ENCODE data around the gene PLD1.

PLD1 gene

GRCh38 chr3:171832989-171833388 lies 22.7 kb upstream of the PLD1 start:
- H3K27me3 ChIP-seq (ENCODE audit: insufficient read depth, low read length), result no peaks in the 10 kb centered on the region
- H4K91ac ChIP-seq (ENCODE audit: low read depth, low read length), result no peak overlapping the region
- no peak overlapping the region for H3K4me3 ChIP-seq (ENCODE audit: low read depth, low read length)
- H2BK12ac ChIP-seq (ENCODE audit: low read length), result no peak overlapping the region
- H3K79me2 ChIP-seq (ENCODE audit: control insufficient read depth, insufficient read depth, low read length, poor library complexity), result no peaks in the 10 kb centered on the region
- no peak overlapping the region for H3K9ac ChIP-seq (ENCODE audit: low read length)
- no peaks in the 10 kb centered on the region for H3K9me3 ChIP-seq (ENCODE audit: insufficient read depth, low read depth, low read length)
- no peak overlapping the region for H3K4ac ChIP-seq (ENCODE audit: low read depth, low read length)
- no peaks in the 10 kb centered on the region for H3K36me3 ChIP-seq (ENCODE audit: control insufficient read depth in 1 of 2, insufficient read depth in 2 of 2, low read length in 2 of 2)
- DNase-seq, result no peak
- H2BK120ac ChIP-seq (ENCODE audit: insufficient read depth, low read length, poor library complexity), result no peak overlapping the region
- H4K8ac ChIP-seq (ENCODE audit: low read depth, low read length), result no peak overlapping the region
- H3K14ac ChIP-seq (ENCODE audit: low read length), result no peak overlapping the region
- no peak overlapping the region for H3K23ac ChIP-seq (ENCODE audit: low read length)
- WGBS (ENCODE audit: extremely low coverage, insufficient coverage, insufficient read length), result no CpG with 5 or more reads among the region's 5 CpGs
- no peak overlapping the region for H2BK5ac ChIP-seq (ENCODE audit: low read depth, low read length, poor library complexity)
- H3K18ac ChIP-seq (ENCODE audit: low read length), result no peak overlapping the region
- no peaks in the 10 kb centered on the region for H3K79me1 ChIP-seq (ENCODE audit: low read length)
- H3K27ac ChIP-seq (ENCODE audit: low read depth, low read length), result no peak overlapping the region
- H3K4me2 ChIP-seq (ENCODE audit: low read length), result no peak overlapping the region
- no peak overlapping the region for H4K12ac ChIP-seq (ENCODE audit: low read depth, low read length)
- H2AFZ ChIP-seq (ENCODE audit: insufficient read depth, low read length, poor library complexity), result no peak overlapping the region
- no peaks in the 10 kb centered on the region for H3K4me1 ChIP-seq (ENCODE audit: control insufficient read depth in 1 of 2, insufficient read depth in 2 of 2, low read length in 2 of 2)
- H2AK5ac ChIP-seq (ENCODE audit: low read length), result no peak overlapping the region

- Histone ChIP-seq H2BK120ac (ENCODE audit: insufficient read depth, low read length, poor library complexity) (no peak overlapping the region), H4K8ac (ENCODE audit: low read depth, low read length) (no peak overlapping the region), H3K4ac (ENCODE audit: low read depth, low read length) (no peak overlapping the region), H3K79me1 (ENCODE audit: low read length) (no peaks in the 10 kb centered on the region), H2AK5ac (ENCODE audit: low read length) (no peak overlapping the region), H3K9me3 (ENCODE audit: insufficient read depth, low read depth, low read length) (no peaks in the 10 kb centered on the region), H3K14ac (ENCODE audit: low read length) (no peak overlapping the region), H2BK5ac (ENCODE audit: low read depth, low read length, poor library complexity) (no peak overlapping the region), H4K91ac (ENCODE audit: low read depth, low read length) (no peak overlapping the region), H3K27me3 (ENCODE audit: insufficient read depth, low read length) (no peaks in the 10 kb centered on the region), H3K4me1 (ENCODE audit: control insufficient read depth in 1 of 2, insufficient read depth in 2 of 2, low read length in 2 of 2) (no peaks in the 10 kb centered on the region), H3K27ac (ENCODE audit: low read depth, low read length) (no peak overlapping the region), H3K4me3 (ENCODE audit: low read depth, low read length) (no peak overlapping the region), H2BK12ac (ENCODE audit: low read length) (no peak overlapping the region), H3K79me2 (ENCODE audit: control insufficient read depth, insufficient read depth, low read length, poor library complexity) (no peaks in the 10 kb centered on the region), H3K23ac (ENCODE audit: low read length) (no peak overlapping the region), H4K12ac (ENCODE audit: low read depth, low read length) (no peak overlapping the region), H3K9ac (ENCODE audit: low read length) (no peak overlapping the region), H2AFZ (ENCODE audit: insufficient read depth, low read length, poor library complexity) (no peak overlapping the region), H3K18ac (ENCODE audit: low read length) (no peak overlapping the region), H3K4me2 (ENCODE audit: low read length) (no peak overlapping the region), H3K36me3 (ENCODE audit: control insufficient read depth in 1 of 2, insufficient read depth in 2 of 2, low read length in 2 of 2) (no peaks in the 10 kb centered on the region)
- WGBS (ENCODE audit: extremely low coverage, insufficient coverage, insufficient read length), result no CpG with 5 or more reads among the region's 3 CpGs
- no peak for DNase-seq
These were observed 21.7 kb upstream of the PLD1 start for GRCh38 chr3:171831936-171832335.

GRCh38 chr3:171830518-171830875 lies 20.2 kb upstream of the PLD1 start:
- Histone ChIP-seq H3K4me3 (ENCODE audit: low read depth, low read length) (no peak overlapping the region), H3K9me3 (ENCODE audit: insufficient read depth, low read depth, low read length) (no peaks in the 10 kb centered on the region), H3K27ac (ENCODE audit: low read depth, low read length) (no peak overlapping the region), H3K14ac (ENCODE audit: low read length) (no peak overlapping the region), H4K8ac (ENCODE audit: low read depth, low read length) (no peak overlapping the region), H3K18ac (ENCODE audit: low read length) (no peak overlapping the region), H3K4ac (ENCODE audit: low read depth, low read length) (no peak overlapping the region), H3K4me1 (ENCODE audit: control insufficient read depth in 1 of 2, insufficient read depth in 2 of 2, low read length in 2 of 2) (no peaks in the 10 kb centered on the region), H2BK12ac (ENCODE audit: low read length) (no peak overlapping the region), H3K36me3 (ENCODE audit: control insufficient read depth in 1 of 2, insufficient read depth in 2 of 2, low read length in 2 of 2) (no peaks in the 10 kb centered on the region), H2BK5ac (ENCODE audit: low read depth, low read length, poor library complexity) (no peak overlapping the region), H3K79me1 (ENCODE audit: low read length) (no peaks in the 10 kb centered on the region), H3K9ac (ENCODE audit: low read length) (no peak overlapping the region), H3K27me3 (ENCODE audit: insufficient read depth, low read length) (no peaks in the 10 kb centered on the region), H2BK120ac (ENCODE audit: insufficient read depth, low read length, poor library complexity) (no peak overlapping the region), H3K4me2 (ENCODE audit: low read length) (no peak overlapping the region), H3K23ac (ENCODE audit: low read length) (no peak overlapping the region), H3K79me2 (ENCODE audit: control insufficient read depth, insufficient read depth, low read length, poor library complexity) (no peaks in the 10 kb centered on the region), H2AFZ (ENCODE audit: insufficient read depth, low read length, poor library complexity) (no peak overlapping the region), H4K12ac (ENCODE audit: low read depth, low read length) (no peak overlapping the region), H4K91ac (ENCODE audit: low read depth, low read length) (no peak overlapping the region), H2AK5ac (ENCODE audit: low read length) (no peak overlapping the region)
- DNase-seq, result no peak

GRCh38 chr3:171829841-171830517 lies 19.7 kb upstream of the PLD1 start:
- H3K79me2 ChIP-seq (ENCODE audit: control insufficient read depth, insufficient read depth, low read length, poor library complexity), result no peaks in the 10 kb centered on the region
- no peaks in the 10 kb centered on the region for H3K9me3 ChIP-seq (ENCODE audit: insufficient read depth, low read depth, low read length)
- H2BK12ac ChIP-seq (ENCODE audit: low read length), result no peak overlapping the region
- no peak overlapping the region for H2BK120ac ChIP-seq (ENCODE audit: insufficient read depth, low read length, poor library complexity)
- no peak overlapping the region for H4K91ac ChIP-seq (ENCODE audit: low read depth, low read length)
- H3K18ac ChIP-seq (ENCODE audit: low read length), result no peak overlapping the region
- no peak overlapping the region for H3K4ac ChIP-seq (ENCODE audit: low read depth, low read length)
- no peak overlapping the region for H4K12ac ChIP-seq (ENCODE audit: low read depth, low read length)
- no peak overlapping the region for H3K23ac ChIP-seq (ENCODE audit: low read length)
- no peak overlapping the region for H3K4me2 ChIP-seq (ENCODE audit: low read length)
- WGBS (ENCODE audit: extremely low coverage, insufficient coverage, insufficient read length), result no CpG with 5 or more reads among the region's 6 CpGs
- no peak overlapping the region for H3K27ac ChIP-seq (ENCODE audit: low read depth, low read length)
- H2BK5ac ChIP-seq (ENCODE audit: low read depth, low read length, poor library complexity), result no peak overlapping the region
- H3K79me1 ChIP-seq (ENCODE audit: low read length), result no peaks in the 10 kb centered on the region
- no peaks in the 10 kb centered on the region for H3K4me1 ChIP-seq (ENCODE audit: control insufficient read depth in 1 of 2, insufficient read depth in 2 of 2, low read length in 2 of 2)
- no peaks in the 10 kb centered on the region for H3K36me3 ChIP-seq (ENCODE audit: control insufficient read depth in 1 of 2, insufficient read depth in 2 of 2, low read length in 2 of 2)
- H3K9ac ChIP-seq (ENCODE audit: low read length), result no peak overlapping the region
- no peak overlapping the region for H2AK5ac ChIP-seq (ENCODE audit: low read length)
- DNase-seq, result peak; percentile 65 to 78
- no peaks in the 10 kb centered on the region for H3K27me3 ChIP-seq (ENCODE audit: insufficient read depth, low read length)
- no peak overlapping the region for H2AFZ ChIP-seq (ENCODE audit: insufficient read depth, low read length, poor library complexity)
- no peak overlapping the region for H3K4me3 ChIP-seq (ENCODE audit: low read depth, low read length)
- H3K14ac ChIP-seq (ENCODE audit: low read length), result no peak overlapping the region
- H4K8ac ChIP-seq (ENCODE audit: low read depth, low read length), result no peak overlapping the region
